ENCODE data around the gene HTR4.

HTR4 gene

DNA sequence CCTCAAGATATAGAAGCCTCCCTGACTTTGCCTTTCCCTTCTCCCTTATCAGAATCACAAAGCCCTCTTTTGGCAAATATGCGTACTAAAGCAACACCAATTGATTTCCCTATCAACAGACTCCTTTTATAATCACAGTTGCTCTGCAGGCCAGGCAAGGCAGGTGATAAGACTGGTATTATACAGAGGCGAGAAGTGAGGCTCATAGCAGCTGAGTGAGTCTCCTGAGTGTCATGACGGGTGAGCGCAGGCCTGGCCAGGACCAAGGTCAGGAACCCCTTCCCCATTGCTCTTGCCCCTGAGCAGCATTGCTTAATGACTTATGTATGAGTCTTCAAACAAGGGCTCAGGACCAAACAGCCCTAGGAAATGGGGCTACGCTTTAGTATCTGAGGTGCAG, 199.8 kb downstream of the HTR4 start:
- Mint-ChIP-seq H3K27me3 (ENCODE audit: low read depth, poor library complexity) (peaks cover 3% of the 10 kb centered on the region), H3K4me3 (no peak overlapping the region), H3K9me3 (no peaks in the 10 kb centered on the region), H3K27ac (no peak overlapping the region), H3K4me1 (no peaks in the 10 kb centered on the region), H3K36me3 (ENCODE audit: low read depth) (no peaks in the 10 kb centered on the region)
- no peak for DNase-seq
- TF ChIP-seq, protein P1, sequence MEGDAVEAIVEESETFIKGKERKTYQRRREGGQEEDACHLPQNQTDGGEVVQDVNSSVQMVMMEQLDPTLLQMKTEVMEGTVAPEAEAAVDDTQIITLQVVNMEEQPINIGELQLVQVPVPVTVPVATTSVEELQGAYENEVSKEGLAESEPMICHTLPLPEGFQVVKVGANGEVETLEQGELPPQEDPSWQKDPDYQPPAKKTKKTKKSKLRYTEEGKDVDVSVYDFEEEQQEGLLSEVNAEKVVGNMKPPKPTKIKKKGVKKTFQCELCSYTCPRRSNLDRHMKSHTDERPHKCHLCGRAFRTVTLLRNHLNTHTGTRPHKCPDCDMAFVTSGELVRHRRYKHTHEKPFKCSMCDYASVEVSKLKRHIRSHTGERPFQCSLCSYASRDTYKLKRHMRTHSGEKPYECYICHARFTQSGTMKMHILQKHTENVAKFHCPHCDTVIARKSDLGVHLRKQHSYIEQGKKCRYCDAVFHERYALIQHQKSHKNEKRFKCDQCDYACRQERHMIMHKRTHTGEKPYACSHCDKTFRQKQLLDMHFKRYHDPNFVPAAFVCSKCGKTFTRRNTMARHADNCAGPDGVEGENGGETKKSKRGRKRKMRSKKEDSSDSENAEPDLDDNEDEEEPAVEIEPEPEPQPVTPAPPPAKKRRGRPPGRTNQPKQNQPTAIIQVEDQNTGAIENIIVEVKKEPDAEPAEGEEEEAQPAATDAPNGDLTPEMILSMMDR (IDR thresholded peaks at IDR 0.05): no peak

GRCh38 chr5:148452499-148453193, 201.7 kb downstream of the HTR4 start:
- H3K36me3 Mint-ChIP-seq (ENCODE audit: low read depth): no peaks in the 10 kb centered on the region
- no peak overlapping the region for H3K4me3 Mint-ChIP-seq
- no peaks in the 10 kb centered on the region for H3K9me3 Mint-ChIP-seq
- H3K4me1 Mint-ChIP-seq: no peaks in the 10 kb centered on the region
- TF ChIP-seq, protein P1 (IDR thresholded peaks at IDR 0.05): no peak
- no peak for DNase-seq
- no peak overlapping the region for H3K27ac Mint-ChIP-seq
- H3K27me3 Mint-ChIP-seq (ENCODE audit: low read depth, poor library complexity): peaks cover 2% of the 10 kb centered on the region

DNA sequence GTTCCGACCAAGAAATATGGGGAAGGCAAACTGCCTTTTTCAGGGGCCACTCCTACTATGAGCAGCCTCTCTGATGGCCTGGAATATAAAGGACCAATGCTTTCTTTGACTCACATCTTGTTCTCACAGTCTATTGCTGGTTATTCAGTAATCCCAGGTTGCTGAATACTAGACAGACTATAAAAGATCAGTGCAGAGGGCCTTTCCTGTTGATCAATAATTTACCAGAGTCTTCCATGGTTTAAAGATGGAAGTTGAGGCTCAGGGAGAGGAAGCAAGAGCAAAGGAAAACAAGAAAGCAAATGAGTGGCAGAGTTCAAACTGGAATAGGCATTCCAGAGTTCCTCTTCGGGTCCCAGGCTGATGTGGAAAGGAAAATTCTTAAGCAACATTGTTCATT, 207.7 kb downstream of the HTR4 start:
- Mint-ChIP-seq H3K4me1 (no peaks in the 10 kb centered on the region), H3K27me3 (ENCODE audit: low read depth, poor library complexity) (peaks cover 3% of the 10 kb centered on the region)

GRCh38 chr5:148445578-148445977, 208.7 kb downstream of the HTR4 start:
- no peak for DNase-seq
- Mint-ChIP-seq H3K36me3 (ENCODE audit: low read depth) (peaks cover 11% of the 10 kb centered on the region), H3K27me3 (ENCODE audit: low read depth, poor library complexity) (peaks cover 3% of the 10 kb centered on the region), H3K4me1 (no peaks in the 10 kb centered on the region), H3K9me3 (no peaks in the 10 kb centered on the region), H3K27ac (no peak overlapping the region), H3K4me3 (no peak overlapping the region)
- TF ChIP-seq, protein P1 (IDR thresholded peaks at IDR 0.05): no peak

More for the DNA sequence above, 207.7 kb downstream of the HTR4 start:
- Mint-ChIP-seq H3K9me3 (no peaks in the 10 kb centered on the region), H3K4me3 (no peak overlapping the region), H3K36me3 (ENCODE audit: low read depth) (peaks cover 5% of the 10 kb centered on the region), H3K27ac (no peak overlapping the region)
- no peak for DNase-seq
- TF ChIP-seq, protein P1 (IDR thresholded peaks at IDR 0.05): no peak

GRCh38 chr5:148443998-148444397, 210.3 kb downstream of the HTR4 start:
- peak; percentile 58 for DNase-seq
- H3K4me1 Mint-ChIP-seq: no peaks in the 10 kb centered on the region
- no peaks in the 10 kb centered on the region for H3K9me3 Mint-ChIP-seq
- H3K27ac Mint-ChIP-seq: no peak overlapping the region
- H3K4me3 Mint-ChIP-seq: no peak overlapping the region
- peaks cover 3% of the 10 kb centered on the region for H3K27me3 Mint-ChIP-seq (ENCODE audit: low read depth, poor library complexity)
- peaks cover 18% of the 10 kb centered on the region for H3K36me3 Mint-ChIP-seq (ENCODE audit: low read depth)
- TF ChIP-seq, protein P1 (IDR thresholded peaks at IDR 0.05): peak; percentile 70

DNA sequence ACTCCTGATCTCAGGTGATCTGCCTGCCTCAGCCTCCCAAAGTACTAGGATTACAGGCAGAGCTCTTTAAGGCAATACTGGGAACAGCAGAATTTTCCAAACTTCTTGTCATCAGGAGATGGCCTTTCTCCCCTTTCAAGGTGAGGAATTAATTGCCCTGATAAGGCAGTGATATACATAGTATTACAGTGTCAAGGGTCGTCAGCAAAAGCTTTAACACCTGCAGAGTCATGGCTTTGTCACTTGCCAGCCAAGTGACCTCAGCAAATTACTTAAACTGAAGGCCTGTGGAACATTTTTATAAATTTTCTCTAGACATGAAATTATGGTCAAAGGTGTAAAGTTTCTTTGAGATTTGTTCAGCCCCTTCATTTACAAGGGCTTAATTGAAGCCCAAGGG, 211.1 kb downstream of the HTR4 start:
- no peak for DNase-seq
- Mint-ChIP-seq H3K4me1 (no peaks in the 10 kb centered on the region), H3K36me3 (ENCODE audit: low read depth) (peaks cover 18% of the 10 kb centered on the region), H3K27ac (no peak overlapping the region), H3K9me3 (no peaks in the 10 kb centered on the region), H3K27me3 (ENCODE audit: low read depth, poor library complexity) (peaks cover 3% of the 10 kb centered on the region), H3K4me3 (no peak overlapping the region)
- TF ChIP-seq, protein P1 (IDR thresholded peaks at IDR 0.05): no peak
